Progenitor cell of endocrine pancreas (in vitro differentiated cells): ENCODE measurements around the gene TMTC2. TPM values are rescaled to one million over a fixed set of nuclear protein-coding genes. Genes with fewer than 3 reads are reported as not detected.

Experiments used
- DNase-seq: peaks from one replicate; pipeline ENCODE4 v3.0.0; 2021; ENCODE audit warnings: low spot score; ENCODE audit not compliant: unreplicated experiment
- H3K27ac Mint-ChIP-seq: 2 replicates; pipeline ENCODE4 v1.8.0; 2021; ENCODE audit warnings: mild to moderate bottlenecking, moderate library complexity, mixed read lengths
- H3K27me3 Mint-ChIP-seq: 2 replicates; pipeline ENCODE4 v1.8.0; 2021; ENCODE audit warnings: mixed read lengths
- H3K36me3 Mint-ChIP-seq: 2 replicates; pipeline ENCODE4 v1.8.0; 2022; ENCODE audit warnings: mixed read lengths; ENCODE audit not compliant: insufficient read depth
- H3K4me1 Mint-ChIP-seq: 2 replicates; pipeline ENCODE4 v1.8.0; 2021; ENCODE audit warnings: low read depth, mixed read lengths
- H3K4me3 Mint-ChIP-seq: 2 replicates; pipeline ENCODE4 v1.8.0; 2021; ENCODE audit warnings: low read depth, mild to moderate bottlenecking, moderate library complexity, mixed read lengths
- H3K9me3 Mint-ChIP-seq: 2 replicates; pipeline ENCODE4 v1.8.0; 2021; ENCODE audit warnings: low read depth, mixed read lengths
- total RNA-seq: library from RNA; stranded (reverse); gene quantifications from 2 replicates; pipeline ENCODE4 v1.2.1, GENCODE V29; 2021
- TF ChIP-seq, protein P1 (sequence below): fragments of 200-600 bp; sonication (generic); IDR thresholded peaks from one replicate; pipeline ENCODE4 v1.5.0; 2021; ENCODE audit warnings: antibody characterized with exemption, mild to moderate bottlenecking; ENCODE audit not compliant: unreplicated experiment

Gene TMTC2
- total RNA-seq, 1 donor from 2014 or later = 15.4 TPM

DNA sequence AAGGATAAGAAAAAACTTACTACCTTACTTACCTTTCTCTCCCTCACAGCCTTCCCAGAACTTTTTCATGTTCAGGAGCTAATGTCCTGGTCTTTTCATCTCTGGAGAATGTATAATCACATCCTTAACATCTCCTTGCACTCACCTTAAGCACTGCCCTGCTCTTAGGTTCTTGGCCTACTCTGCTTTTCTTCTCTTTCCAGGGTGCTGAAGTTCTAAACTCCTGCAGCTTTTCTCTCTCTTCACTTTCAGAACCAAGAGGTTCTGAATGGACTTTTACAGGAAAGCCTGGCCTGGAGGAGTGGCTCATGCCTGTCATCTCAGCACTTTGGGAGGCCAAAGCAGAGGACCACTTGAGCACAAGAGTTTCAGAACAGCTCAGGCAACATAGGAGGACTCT lies 101.9 kb downstream of the TMTC2 start:
- no peak for DNase-seq
- no peaks in the 10 kb centered on the region for H3K36me3 Mint-ChIP-seq
- H3K27me3 Mint-ChIP-seq = no peaks in the 10 kb centered on the region
- H3K4me1 Mint-ChIP-seq = no peaks in the 10 kb centered on the region
- H3K27ac Mint-ChIP-seq = no peak overlapping the region
- no peak overlapping the region for H3K4me3 Mint-ChIP-seq
- no peaks in the 10 kb centered on the region for H3K9me3 Mint-ChIP-seq
- TF ChIP-seq, protein P1, sequence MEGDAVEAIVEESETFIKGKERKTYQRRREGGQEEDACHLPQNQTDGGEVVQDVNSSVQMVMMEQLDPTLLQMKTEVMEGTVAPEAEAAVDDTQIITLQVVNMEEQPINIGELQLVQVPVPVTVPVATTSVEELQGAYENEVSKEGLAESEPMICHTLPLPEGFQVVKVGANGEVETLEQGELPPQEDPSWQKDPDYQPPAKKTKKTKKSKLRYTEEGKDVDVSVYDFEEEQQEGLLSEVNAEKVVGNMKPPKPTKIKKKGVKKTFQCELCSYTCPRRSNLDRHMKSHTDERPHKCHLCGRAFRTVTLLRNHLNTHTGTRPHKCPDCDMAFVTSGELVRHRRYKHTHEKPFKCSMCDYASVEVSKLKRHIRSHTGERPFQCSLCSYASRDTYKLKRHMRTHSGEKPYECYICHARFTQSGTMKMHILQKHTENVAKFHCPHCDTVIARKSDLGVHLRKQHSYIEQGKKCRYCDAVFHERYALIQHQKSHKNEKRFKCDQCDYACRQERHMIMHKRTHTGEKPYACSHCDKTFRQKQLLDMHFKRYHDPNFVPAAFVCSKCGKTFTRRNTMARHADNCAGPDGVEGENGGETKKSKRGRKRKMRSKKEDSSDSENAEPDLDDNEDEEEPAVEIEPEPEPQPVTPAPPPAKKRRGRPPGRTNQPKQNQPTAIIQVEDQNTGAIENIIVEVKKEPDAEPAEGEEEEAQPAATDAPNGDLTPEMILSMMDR = no peak

DNA sequence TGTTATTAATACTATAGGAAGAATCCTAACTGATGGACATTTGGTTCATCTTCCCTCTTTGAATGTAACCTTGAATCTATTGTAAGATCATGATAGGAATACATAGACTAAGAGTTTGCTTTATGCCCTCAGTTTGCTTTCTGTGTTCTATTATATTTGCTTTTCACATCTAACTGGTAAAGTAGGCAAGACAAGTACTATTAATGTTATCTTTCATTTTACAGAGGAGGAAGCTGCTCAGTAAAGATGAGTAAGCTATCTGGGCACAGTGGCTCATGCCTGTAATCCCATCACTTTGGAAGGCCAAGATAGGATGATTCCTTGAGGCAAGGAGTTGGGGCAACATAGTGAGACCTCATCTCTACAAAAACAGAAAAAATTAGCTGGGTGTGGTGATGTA lies 103.0 kb downstream of the TMTC2 start:
- no peaks in the 10 kb centered on the region for H3K36me3 Mint-ChIP-seq
- TF ChIP-seq, protein P1 = no peak
- no peaks in the 10 kb centered on the region for H3K9me3 Mint-ChIP-seq
- no peaks in the 10 kb centered on the region for H3K4me1 Mint-ChIP-seq
- no peak overlapping the region for H3K4me3 Mint-ChIP-seq
- DNase-seq = no peak
- H3K27me3 Mint-ChIP-seq = no peaks in the 10 kb centered on the region
- no peak overlapping the region for H3K27ac Mint-ChIP-seq

DNA sequence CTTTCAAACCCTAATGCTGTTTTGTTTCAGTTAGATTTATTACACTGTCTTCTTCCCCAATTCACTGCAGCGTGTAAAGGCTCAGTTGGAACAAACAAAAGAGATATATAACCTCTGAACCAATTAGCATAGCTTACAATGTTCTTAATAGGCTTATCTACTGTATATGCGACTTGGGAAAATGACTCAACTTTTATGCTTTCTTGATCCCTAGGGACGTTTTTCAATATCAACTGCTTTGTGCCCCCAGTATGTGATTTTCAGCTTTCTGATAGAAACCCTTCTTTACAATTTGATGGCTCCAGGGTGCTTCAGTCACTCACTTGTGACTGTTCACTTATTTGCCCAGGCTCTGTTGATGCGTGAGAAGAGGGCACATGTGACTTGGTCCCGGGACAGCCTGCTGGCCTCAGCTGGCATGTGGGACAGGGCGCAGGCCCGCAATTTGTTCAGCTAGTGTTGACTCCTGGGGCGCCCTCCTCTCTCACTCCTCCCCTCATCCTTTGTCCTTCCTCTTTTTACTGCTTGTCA lies 107.1 kb downstream of the TMTC2 start:
- H3K4me3 Mint-ChIP-seq = no peak overlapping the region
- H3K27ac Mint-ChIP-seq = no peak overlapping the region
- H3K27me3 Mint-ChIP-seq = no peaks in the 10 kb centered on the region
- no peaks in the 10 kb centered on the region for H3K9me3 Mint-ChIP-seq
- H3K36me3 Mint-ChIP-seq = no peaks in the 10 kb centered on the region
- no peak for DNase-seq
- TF ChIP-seq, protein P1 = no peak
- no peaks in the 10 kb centered on the region for H3K4me1 Mint-ChIP-seq

DNA sequence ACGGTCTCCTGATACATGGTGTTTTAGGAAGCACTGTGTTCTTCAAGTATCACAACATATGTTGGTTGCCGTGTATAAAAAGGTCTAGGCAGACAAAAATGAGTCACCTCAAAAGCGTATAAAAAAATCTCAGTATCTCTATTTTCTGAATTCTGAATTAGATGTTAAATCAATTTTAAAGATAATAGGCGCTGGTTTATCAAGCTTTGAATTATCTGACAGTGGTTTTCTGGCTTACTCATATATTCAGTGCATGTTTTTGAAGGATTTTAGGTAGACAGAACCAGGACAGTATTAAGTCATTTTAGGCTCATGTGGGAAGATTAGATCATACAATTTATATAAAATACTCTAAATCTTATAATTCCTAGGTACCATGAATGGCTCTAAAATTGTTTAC lies 110.8 kb downstream of the TMTC2 start:
- Mint-ChIP-seq H3K27ac (no peak overlapping the region), H3K4me1 (no peaks in the 10 kb centered on the region)

DNA sequence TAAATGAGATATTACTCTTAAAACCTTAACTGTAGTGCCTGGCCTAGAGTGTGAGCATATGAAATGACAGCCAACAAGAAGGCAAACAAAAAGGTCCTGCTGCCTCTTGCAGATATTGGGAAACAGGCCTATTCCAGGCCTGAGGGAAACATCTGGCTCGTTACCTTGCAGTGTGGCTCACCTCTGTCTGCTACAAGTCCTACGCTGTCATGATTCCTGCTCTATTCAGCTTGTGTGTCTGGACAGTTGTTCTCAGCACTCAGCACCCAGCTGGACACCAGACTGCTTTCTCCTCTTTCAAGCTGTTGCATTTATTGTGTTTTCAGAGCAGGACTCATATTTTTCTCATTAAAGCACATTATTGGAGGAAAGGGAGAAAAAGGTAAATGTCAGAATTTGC lies 113.5 kb downstream of the TMTC2 start:
- no peak overlapping the region for H3K4me3 Mint-ChIP-seq
- peaks cover 4% of the 10 kb centered on the region for H3K36me3 Mint-ChIP-seq
- peaks cover 2% of the 10 kb centered on the region for H3K9me3 Mint-ChIP-seq
- DNase-seq = no peak
- H3K27me3 Mint-ChIP-seq = no peaks in the 10 kb centered on the region
- no peaks in the 10 kb centered on the region for H3K4me1 Mint-ChIP-seq
- H3K27ac Mint-ChIP-seq = no peak overlapping the region
- TF ChIP-seq, protein P1 = no peak

More for the DNA sequence above, 110.8 kb downstream of the TMTC2 start:
- H3K4me3 Mint-ChIP-seq = no peak overlapping the region
- H3K27me3 Mint-ChIP-seq = no peaks in the 10 kb centered on the region
- DNase-seq = no peak
- TF ChIP-seq, protein P1 = no peak
- H3K9me3 Mint-ChIP-seq = peaks cover 2% of the 10 kb centered on the region
- H3K36me3 Mint-ChIP-seq = peaks cover 2% of the 10 kb centered on the region
